22Rv1 (cell line): ENCODE results near the gene ARHGDIB.

Source experiments
- H3K27ac ChIP-seq: fragments of 450-650 bp; 2 replicates; pipeline ENCODE4 v1.5.1; 2017
- CTCF ChIP-seq: fragments of 450-650 bp; IDR thresholded peaks from 2 replicates; pipeline ENCODE4 v1.5.1; 2017; ENCODE audit warnings: mild to moderate bottlenecking
- ZFX ChIP-seq: fragments of 450-650 bp; IDR thresholded peaks from 2 replicates; pipeline ENCODE4 v1.6.1; 2017; ENCODE audit warnings: antibody characterized with exemption, borderline replicate concordance

ARHGDIB gene

GRCh38 chr12:14961466-14962152 lies at the start of gene ARHGDIB:
Gene ARHGDIB, minus strand, starts transcription at chr12:14961601. Its CDS starts 10,889 bp downstream, at chr12:14950712.
- H3K27ac ChIP-seq, result no peak within 1 kb of the TSS
- TF ChIP-seq ZFX (no peak), CTCF (no peak)

GRCh38 chr12:15011162-15011561 lies 49.8 kb upstream of the ARHGDIB start:
- TF ChIP-seq CTCF, result peak; percentile 66
- TF ChIP-seq ZFX, result no peak
- H3K27ac ChIP-seq, result no peak overlapping the region

GRCh38 chr12:15007551-15007950 lies 46.1 kb upstream of the ARHGDIB start:
- TF ChIP-seq CTCF, result no peak
- no peak overlapping the region for H3K27ac ChIP-seq

GRCh38 chr12:15005064-15005463 lies 43.7 kb upstream of the ARHGDIB start:
- TF ChIP-seq CTCF, result no peak
- no peak for TF ChIP-seq ZFX
- no peak overlapping the region for H3K27ac ChIP-seq

- no peak overlapping the region for H3K27ac ChIP-seq
Measured at GRCh38 chr12:15004421-15004820, 43.0 kb upstream of the ARHGDIB start.

GRCh38 chr12:15001733-15002382 lies 40.5 kb upstream of the ARHGDIB start:
- TF ChIP-seq CTCF (peak; percentile 26), ZFX (no peak)
- H3K27ac ChIP-seq, result no peak overlapping the region

More at GRCh38 chr12:15004421-15004820, 43.0 kb upstream of the ARHGDIB start:
- no peak for TF ChIP-seq CTCF
- TF ChIP-seq ZFX, result no peak

- no peak overlapping the region for H3K27ac ChIP-seq
- TF ChIP-seq ZFX, result no peak
- no peak for TF ChIP-seq CTCF
Measured at GRCh38 chr12:15000575-15000974, 39.2 kb upstream of the ARHGDIB start.
